Kidney epithelial cell (primary cell): ENCODE data around the gene C4orf50. TPM values are rescaled to one million over a fixed set of nuclear protein-coding genes. Genes with fewer than 3 reads are reported as not detected.

ENCODE experiments used
- DNase-seq: peaks from one replicate; pipeline ENCODE4 v3.0.0-alpha.2; 2010; ENCODE audit warnings: low read depth
- H3K27me3 ChIP-seq: 2 replicates; pipeline ENCODE4 v1.6.0; 2011; ENCODE audit warnings: low read length; ENCODE audit not compliant: control insufficient read depth, insufficient read depth
- H3K36me3 ChIP-seq: 2 replicates; pipeline ENCODE4 v1.5.1; 2011; ENCODE audit warnings: low read length; ENCODE audit not compliant: control insufficient read depth, insufficient read depth
- H3K4me3 ChIP-seq: 2 replicates; pipeline ENCODE4 v1.5.1; 2011; ENCODE audit warnings: low read depth, mild to moderate bottlenecking, control low read depth, low read length
- CTCF ChIP-seq: IDR thresholded peaks from 2 replicates; pipeline ENCODE4 v1.5.1; 2011; ENCODE audit warnings: mild to moderate bottlenecking, moderate library complexity, low read length, control low read depth, inconsistent platforms; ENCODE audit not compliant: insufficient read depth, poor library complexity, severe bottlenecking
- total RNA-seq: library from RNA; depleted of rRNA; stranded (reverse); fragments of >200 nt; gene quantifications from 2 replicates; pipeline ENCODE4 v1.2.3, GENCODE V29; 2015

Gene C4orf50
- total RNA-seq, 1 donor from 2014 or later, result not detected

GRCh38 chr4:6054162-6054922 lies 36.1 kb upstream of the C4orf50 start:
- DNase-seq, result no peak
- Histone ChIP-seq H3K27me3 (no peaks in the 10 kb centered on the region), H3K36me3 (no peaks in the 10 kb centered on the region), H3K4me3 (no peak overlapping the region)
- no peak for TF ChIP-seq CTCF

- Histone ChIP-seq H3K27me3 (no peaks in the 10 kb centered on the region), H3K36me3 (no peaks in the 10 kb centered on the region), H3K4me3 (no peak overlapping the region)
- DNase-seq, result no peak
- no peak for TF ChIP-seq CTCF
These were observed 34.4 kb upstream of the C4orf50 start for GRCh38 chr4:6052679-6053078.

- no peak for DNase-seq
- no peak for TF ChIP-seq CTCF
- no peaks in the 10 kb centered on the region for H3K36me3 ChIP-seq
- no peaks in the 10 kb centered on the region for H3K27me3 ChIP-seq
- no peak overlapping the region for H3K4me3 ChIP-seq
These were observed 32.3 kb upstream of the C4orf50 start for GRCh38 chr4:6050551-6050950.

GRCh38 chr4:6049985-6050384 lies 31.8 kb upstream of the C4orf50 start:
- Histone ChIP-seq H3K27me3 (no peaks in the 10 kb centered on the region), H3K36me3 (no peaks in the 10 kb centered on the region), H3K4me3 (no peak overlapping the region)
- no peak for TF ChIP-seq CTCF
- no peak for DNase-seq

GRCh38 chr4:6049278-6049677 lies 31.0 kb upstream of the C4orf50 start:
- no peak for DNase-seq
- Histone ChIP-seq H3K27me3 (no peaks in the 10 kb centered on the region), H3K36me3 (no peaks in the 10 kb centered on the region), H3K4me3 (no peak overlapping the region)
- no peak for TF ChIP-seq CTCF

GRCh38 chr4:6048537-6048936 lies 30.3 kb upstream of the C4orf50 start:
- no peak for DNase-seq
- TF ChIP-seq CTCF, result no peak

More at GRCh38 chr4:6048537-6048936, 30.3 kb upstream of the C4orf50 start:
- Histone ChIP-seq H3K27me3 (no peaks in the 10 kb centered on the region), H3K4me3 (no peak overlapping the region), H3K36me3 (no peaks in the 10 kb centered on the region)
